Uterus (tissue), 4 donors: ENCODE measurements around the gene FAM3A. TPM values are rescaled to one million over a fixed set of nuclear protein-coding genes. Genes with fewer than 3 reads are reported as not detected.
A peak's percentile ranks its signal among the peaks of the same experiment; 100 is the strongest.

ENCODE experiments used
- DNase-seq, 2 donors: peaks; one replicate each; pipeline ENCODE4 v3.0.0-alpha.2; 2019 to 2020
- H3K27ac ChIP-seq, 2 donors: fragments of 200-600 bp; sonication (generic); 1 replicate in 1 of 2; 2 replicates in 1 of 2; pipeline ENCODE4 v1.5.1; 2016 to 2018
- H3K27me3 ChIP-seq, 2 donors: fragments of 200-600 bp; sonication (generic); one replicate each; pipeline ENCODE4 v1.5.1; 2018 to 2019; ENCODE audit warnings: control low read depth in 1 of 2
- H3K36me3 ChIP-seq, 2 donors: fragments of 200-600 bp; sonication (generic); one replicate each; pipeline ENCODE4 v1.5.1; 2019; ENCODE audit warnings: control low read depth in 1 of 2
- H3K4me1 ChIP-seq, 2 donors: fragments of 200-600 bp; sonication (generic); one replicate each; pipeline ENCODE4 v1.5.1; 2018 to 2019; ENCODE audit warnings: control low read depth in 1 of 2
- H3K4me3 ChIP-seq, 2 donors: fragments of 200-600 bp; sonication (generic); 1 replicate in 1 of 2; 2 replicates in 1 of 2; pipeline ENCODE4 v1.5.1; 2018 to 2019; ENCODE audit warnings: mild to moderate bottlenecking in 1 of 2
- H3K9me3 ChIP-seq, 2 donors: fragments of 200-600 bp; sonication (generic); one replicate each; pipeline ENCODE4 v1.5.1; 2019; ENCODE audit warnings: control low read depth in 1 of 2
- CTCF ChIP-seq, 4 experiments: fragments of 200-600 bp in 2 of 4; fragments of 450-650 bp in 2 of 4; sonication (generic) in 2 of 4; IDR thresholded peaks; one replicate each; pipeline ENCODE4 v1.5.1; 2016 to 2019; ENCODE audit warnings: antibody characterized with exemption in 4 of 4, mild to moderate bottlenecking in 2 of 4, moderate library complexity in 1 of 4
- POLR2A ChIP-seq, 2 donors: fragments of 450-650 bp; IDR thresholded peaks; one replicate each; pipeline ENCODE4 v1.6.1; 2016; ENCODE audit warnings: antibody characterized with exemption in 2 of 2, mild to moderate bottlenecking in 1 of 2, moderate library complexity in 1 of 2
- intact Hi-C: fragments of 100-400 bp; cut with DNase I; formaldehyde crosslinking; loops from one replicate; pipeline ENCODE4 v1.15.1; 2023; ENCODE audit warnings: low total_unique reads
- total RNA-seq, 4 donors: library from RNA; depleted of rRNA in 3 of 4; stranded (reverse); fragments of >200 nt in 3 of 4; gene quantifications; one replicate each; pipeline versions ENCODE4 v1.1.0 to v1.2.4, GENCODE V29; 2014 to 2023
- donor health status: DM: yes; HTN: yes; CAD: no.

Gene FAM3A
- total RNA-seq, 4 donors from 2014 or later: 5.1 to 55.9 (median 15.4) TPM

GRCh38 chrX:154476821-154477220 lies 39.2 kb downstream of the FAM3A start:
- DNase-seq: no peak
- Histone ChIP-seq H3K27me3 (no peaks in the 10 kb centered on the region), H3K9me3 (no peaks in the 10 kb centered on the region), H3K4me3 (no peak overlapping the region), H3K27ac (no peak overlapping the region), H3K4me1 (peaks cover 0 to 3% of the 10 kb centered on the region in 2 donors), H3K36me3 (no peaks in the 10 kb centered on the region)
- TF ChIP-seq POLR2A (IDR thresholded peaks at IDR 0.05): no peak
- no peak for TF ChIP-seq CTCF (IDR thresholded peaks at IDR 0.05)
- intact Hi-C loops: no loop called here

GRCh38 chrX:154473683-154474082 lies 42.3 kb downstream of the FAM3A start:
- Histone ChIP-seq H3K27ac (no peak overlapping the region), H3K4me3 (no peak overlapping the region), H3K36me3 (no peaks in the 10 kb centered on the region), H3K27me3 (no peaks in the 10 kb centered on the region), H3K4me1 (peaks cover 0 to 3% of the 10 kb centered on the region in 2 donors), H3K9me3 (no peaks in the 10 kb centered on the region)
- no peak for DNase-seq
- intact Hi-C loops: no loop called here
- TF ChIP-seq CTCF (IDR thresholded peaks at IDR 0.05) (no peak), POLR2A (IDR thresholded peaks at IDR 0.05) (no peak)

- Histone ChIP-seq H3K27ac (no peak overlapping the region), H3K36me3 (no peaks in the 10 kb centered on the region)
- intact Hi-C loops: no loop called here
These were observed 43.1 kb downstream of the FAM3A start for GRCh38 chrX:154472685-154473632.

GRCh38 chrX:154471839-154472684 lies 44.0 kb downstream of the FAM3A start:
- H3K9me3 ChIP-seq: no peaks in the 10 kb centered on the region
- no peaks in the 10 kb centered on the region for H3K4me1 ChIP-seq
- intact Hi-C loops: no loop called here
- peak in 1 of 2 donors; percentile 9 for DNase-seq
- no peaks in the 10 kb centered on the region for H3K36me3 ChIP-seq
- TF ChIP-seq CTCF (IDR thresholded peaks at IDR 0.05) (no peak), POLR2A (IDR thresholded peaks at IDR 0.05) (no peak)
- no peaks in the 10 kb centered on the region for H3K27me3 ChIP-seq
- H3K4me3 ChIP-seq: no peak overlapping the region
- H3K27ac ChIP-seq: no peak overlapping the region

More at GRCh38 chrX:154472685-154473632, 43.1 kb downstream of the FAM3A start:
- DNase-seq: no peak
- no peaks in the 10 kb centered on the region for H3K9me3 ChIP-seq
- H3K4me1 ChIP-seq: no peaks in the 10 kb centered on the region
- H3K4me3 ChIP-seq: no peak overlapping the region
- no peaks in the 10 kb centered on the region for H3K27me3 ChIP-seq
- no peak for TF ChIP-seq POLR2A (IDR thresholded peaks at IDR 0.05)

- TF ChIP-seq POLR2A (IDR thresholded peaks at IDR 0.05) (no peak), CTCF (IDR thresholded peaks at IDR 0.05) (no peak)
- no peak overlapping the region for H3K27ac ChIP-seq
- no peaks in the 10 kb centered on the region for H3K4me1 ChIP-seq
- H3K9me3 ChIP-seq: no peaks in the 10 kb centered on the region
- no peaks in the 10 kb centered on the region for H3K36me3 ChIP-seq
- no peaks in the 10 kb centered on the region for H3K27me3 ChIP-seq
- DNase-seq: no peak
- intact Hi-C loops: no loop called here
- no peak overlapping the region for H3K4me3 ChIP-seq
These were observed 45.0 kb downstream of the FAM3A start for GRCh38 chrX:154470914-154471568.
